ENCODE measurements around the gene FOXP1. TPM values are rescaled to one million over a fixed set of nuclear protein-coding genes. Genes with fewer than 3 reads are reported as not detected.

The FOXP1 gene
- total and polyA plus RNA-seq, 9 donors = 17.6 to 28.2 (median 20.5) TPM

DNA sequence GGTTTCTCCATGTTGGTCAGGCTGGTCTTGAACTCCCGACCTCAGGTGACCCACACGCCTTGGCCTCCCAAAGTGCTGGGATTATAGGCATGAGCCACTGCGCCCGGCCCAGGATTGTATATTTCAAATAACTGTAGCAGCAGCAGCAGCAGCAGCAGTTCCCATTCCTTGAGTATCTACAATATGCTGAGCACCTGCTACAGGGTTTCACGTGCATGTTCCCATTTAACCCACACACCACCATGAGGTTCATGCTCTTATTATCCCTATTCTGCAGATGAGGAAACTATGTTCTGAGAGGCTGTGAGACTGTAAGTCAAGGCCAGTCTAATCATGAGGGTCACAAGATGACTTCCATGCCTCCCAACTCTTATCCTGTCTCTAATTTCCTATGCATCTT, 30.9 kb upstream of the FOXP1 start:
- no peak for DNase-seq
- H3K4me1 ChIP-seq (ENCODE audit: control insufficient read depth, insufficient read depth, low read length) = no peaks in the 10 kb centered on the region
- WGBS (ENCODE audit: insufficient coverage) = 100% methylated on average over 4 of the region's 5 CpGs
- no peak overlapping the region for H3K27ac ChIP-seq (ENCODE audit: low read length)
- no peaks in the 10 kb centered on the region for H3K9me3 ChIP-seq (replicated peaks; ENCODE audit: control insufficient read depth, low read depth, low read length)
- H3K27me3 ChIP-seq (ENCODE audit: control insufficient read depth, insufficient read depth, low read length) = no peaks in the 10 kb centered on the region
- H3K36me3 ChIP-seq (ENCODE audit: control insufficient read depth, insufficient read depth, low read length) = no peaks in the 10 kb centered on the region
- H3K4me3 ChIP-seq (ENCODE audit: low read length) = no peak overlapping the region

- Histone ChIP-seq H3K27me3 (ENCODE audit: control insufficient read depth, insufficient read depth, low read length) (no peaks in the 10 kb centered on the region), H3K9me3 (replicated peaks; ENCODE audit: control insufficient read depth, low read depth, low read length) (no peaks in the 10 kb centered on the region), H3K4me3 (ENCODE audit: low read length) (no peak overlapping the region), H3K27ac (ENCODE audit: low read length) (no peak overlapping the region), H3K4me1 (ENCODE audit: control insufficient read depth, insufficient read depth, low read length) (no peaks in the 10 kb centered on the region), H3K36me3 (ENCODE audit: control insufficient read depth, insufficient read depth, low read length) (no peaks in the 10 kb centered on the region)
- 60% methylated on average over 1 of the region's 3 CpGs for WGBS (ENCODE audit: insufficient coverage)
- DNase-seq = no peak
Observed at GRCh38 chr3:71611099-71611498, 27.6 kb upstream of the FOXP1 start.

DNA sequence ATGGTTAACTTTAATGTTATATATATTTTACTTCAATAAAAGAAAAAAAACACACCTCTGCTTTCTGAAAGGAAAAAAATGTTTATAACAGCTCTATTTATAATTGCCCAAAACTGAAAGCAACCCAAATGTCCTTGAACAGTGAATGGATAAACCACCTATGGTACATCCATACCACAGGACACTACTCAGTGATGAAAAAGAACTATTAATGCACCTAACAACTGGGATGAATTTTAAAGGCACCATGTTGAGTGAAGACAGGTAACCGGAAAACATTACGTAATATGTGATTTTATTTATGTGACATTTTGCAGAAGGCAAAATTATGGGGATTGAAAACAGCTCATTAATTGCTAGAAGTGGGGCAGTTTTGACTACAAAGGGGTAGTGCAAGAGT, 23.8 kb upstream of the FOXP1 start:
- H3K27me3 ChIP-seq (ENCODE audit: control insufficient read depth, insufficient read depth, low read length) = no peaks in the 10 kb centered on the region
- WGBS (ENCODE audit: insufficient coverage) = no CpG with 5 or more reads among the region's 2 CpGs

GRCh38 chr3:71606582-71606981, 23.1 kb upstream of the FOXP1 start:
- Histone ChIP-seq H3K9me3 (replicated peaks; ENCODE audit: control insufficient read depth, low read depth, low read length) (no peaks in the 10 kb centered on the region), H3K4me3 (ENCODE audit: low read length) (no peak overlapping the region), H3K36me3 (ENCODE audit: control insufficient read depth, insufficient read depth, low read length) (no peaks in the 10 kb centered on the region), H3K27ac (ENCODE audit: low read length) (no peak overlapping the region), H3K4me1 (ENCODE audit: control insufficient read depth, insufficient read depth, low read length) (no peaks in the 10 kb centered on the region), H3K27me3 (ENCODE audit: control insufficient read depth, insufficient read depth, low read length) (no peaks in the 10 kb centered on the region)
- no CpG with 5 or more reads among the region's 5 CpGs for WGBS (ENCODE audit: insufficient coverage)
- no peak for DNase-seq

More for the DNA sequence above, 23.8 kb upstream of the FOXP1 start:
- no peak overlapping the region for H3K27ac ChIP-seq (ENCODE audit: low read length)
- no peaks in the 10 kb centered on the region for H3K4me1 ChIP-seq (ENCODE audit: control insufficient read depth, insufficient read depth, low read length)
- no peak overlapping the region for H3K4me3 ChIP-seq (ENCODE audit: low read length)
- H3K9me3 ChIP-seq (replicated peaks; ENCODE audit: control insufficient read depth, low read depth, low read length) = no peaks in the 10 kb centered on the region
- no peaks in the 10 kb centered on the region for H3K36me3 ChIP-seq (ENCODE audit: control insufficient read depth, insufficient read depth, low read length)
- no peak for DNase-seq

GRCh38 chr3:71602256-71602655, 18.7 kb upstream of the FOXP1 start:
- DNase-seq = no peak
- Histone ChIP-seq H3K27me3 (ENCODE audit: control insufficient read depth, insufficient read depth, low read length) (no peaks in the 10 kb centered on the region), H3K36me3 (ENCODE audit: control insufficient read depth, insufficient read depth, low read length) (no peaks in the 10 kb centered on the region), H3K4me3 (ENCODE audit: low read length) (no peak overlapping the region), H3K4me1 (ENCODE audit: control insufficient read depth, insufficient read depth, low read length) (no peaks in the 10 kb centered on the region), H3K9me3 (replicated peaks; ENCODE audit: control insufficient read depth, low read depth, low read length) (no peaks in the 10 kb centered on the region), H3K27ac (ENCODE audit: low read length) (no peak overlapping the region)
- 50% methylated on average over 1 of the region's 2 CpGs for WGBS (ENCODE audit: insufficient coverage)

GRCh38 chr3:71601811-71602210, 18.3 kb upstream of the FOXP1 start:
- no peak for DNase-seq

DNA sequence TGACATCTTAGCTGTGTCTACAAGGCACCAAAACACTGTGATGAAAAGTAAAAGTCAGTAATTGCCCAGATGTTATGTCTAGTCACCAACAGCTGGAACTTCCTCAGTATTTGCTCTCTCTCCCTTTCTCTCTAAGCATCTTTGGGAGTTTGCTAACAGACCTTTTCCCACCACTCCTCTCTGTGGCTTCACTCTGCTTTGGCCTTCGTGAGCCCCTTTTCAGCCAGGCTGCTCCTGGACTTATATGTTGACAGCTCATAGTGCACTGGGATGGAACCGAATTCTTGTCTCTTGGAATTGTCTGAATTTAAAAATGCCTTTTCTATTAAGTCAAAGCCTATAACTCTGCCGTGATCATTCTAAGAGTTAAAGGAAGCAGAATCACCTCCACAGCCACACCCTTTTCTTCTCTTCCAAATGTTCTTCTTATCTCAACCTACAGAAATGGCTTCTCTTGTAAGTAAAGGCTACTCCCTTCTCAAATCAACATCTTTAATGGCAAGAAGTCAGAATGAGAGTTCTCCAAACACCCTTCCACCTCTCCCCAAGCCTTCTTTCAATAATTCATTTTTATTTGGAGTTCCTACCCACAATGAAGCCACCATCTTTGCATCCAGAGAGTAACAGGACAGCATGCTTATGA, 17.2 kb upstream of the FOXP1 start:
- H3K36me3 ChIP-seq (ENCODE audit: control insufficient read depth, insufficient read depth, low read length) = no peaks in the 10 kb centered on the region
- H3K9me3 ChIP-seq (replicated peaks; ENCODE audit: control insufficient read depth, low read depth, low read length) = no peaks in the 10 kb centered on the region
- no peaks in the 10 kb centered on the region for H3K4me1 ChIP-seq (ENCODE audit: control insufficient read depth, insufficient read depth, low read length)
- 30% methylated on average over 1 of the region's 3 CpGs for WGBS (ENCODE audit: insufficient coverage)
- peak overlapping the region; percentile 25 for H3K27ac ChIP-seq (ENCODE audit: low read length)
- H3K27me3 ChIP-seq (ENCODE audit: control insufficient read depth, insufficient read depth, low read length) = no peaks in the 10 kb centered on the region
- H3K4me3 ChIP-seq (ENCODE audit: low read length) = no peak overlapping the region
- DNase-seq = peak; percentile 82

More at GRCh38 chr3:71601811-71602210, 18.3 kb upstream of the FOXP1 start:
- H3K27me3 ChIP-seq (ENCODE audit: control insufficient read depth, insufficient read depth, low read length) = no peaks in the 10 kb centered on the region
- H3K4me1 ChIP-seq (ENCODE audit: control insufficient read depth, insufficient read depth, low read length) = no peaks in the 10 kb centered on the region
- WGBS (ENCODE audit: insufficient coverage) = 80% methylated on average over 1 of the region's 5 CpGs
- H3K9me3 ChIP-seq (replicated peaks; ENCODE audit: control insufficient read depth, low read depth, low read length) = no peaks in the 10 kb centered on the region
- H3K4me3 ChIP-seq (ENCODE audit: low read length) = no peak overlapping the region
- no peak overlapping the region for H3K27ac ChIP-seq (ENCODE audit: low read length)
- no peaks in the 10 kb centered on the region for H3K36me3 ChIP-seq (ENCODE audit: control insufficient read depth, insufficient read depth, low read length)

DNA sequence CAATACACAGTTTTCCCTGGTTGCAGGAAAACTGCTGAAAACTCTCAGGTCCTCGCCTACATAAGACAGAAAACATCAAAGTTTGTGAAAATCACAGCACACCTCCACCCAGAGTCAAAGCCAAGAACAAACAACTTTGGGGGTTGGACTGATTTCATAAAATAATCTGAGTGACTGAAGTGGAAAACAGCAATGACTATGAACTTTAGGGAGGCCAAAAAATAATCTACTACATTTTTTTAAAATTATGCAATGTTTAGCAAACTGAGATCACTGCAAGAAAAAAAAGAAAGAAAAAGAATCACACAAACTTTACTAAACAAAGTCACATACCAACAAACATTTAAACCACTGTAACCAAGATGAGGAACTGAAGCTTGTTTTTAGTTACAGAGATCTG, 15.9 kb upstream of the FOXP1 start:
- no peak overlapping the region for H3K4me3 ChIP-seq (ENCODE audit: low read length)
- no peaks in the 10 kb centered on the region for H3K36me3 ChIP-seq (ENCODE audit: control insufficient read depth, insufficient read depth, low read length)
- H3K27me3 ChIP-seq (ENCODE audit: control insufficient read depth, insufficient read depth, low read length) = no peaks in the 10 kb centered on the region
- WGBS (ENCODE audit: insufficient coverage) = no CpG with 5 or more reads among the region's 1 CpG
- DNase-seq = peak; percentile 58
- peak overlapping the region; percentile 35 for H3K27ac ChIP-seq (ENCODE audit: low read length)
- H3K9me3 ChIP-seq (replicated peaks; ENCODE audit: control insufficient read depth, low read depth, low read length) = no peaks in the 10 kb centered on the region
- no peaks in the 10 kb centered on the region for H3K4me1 ChIP-seq (ENCODE audit: control insufficient read depth, insufficient read depth, low read length)

DNA sequence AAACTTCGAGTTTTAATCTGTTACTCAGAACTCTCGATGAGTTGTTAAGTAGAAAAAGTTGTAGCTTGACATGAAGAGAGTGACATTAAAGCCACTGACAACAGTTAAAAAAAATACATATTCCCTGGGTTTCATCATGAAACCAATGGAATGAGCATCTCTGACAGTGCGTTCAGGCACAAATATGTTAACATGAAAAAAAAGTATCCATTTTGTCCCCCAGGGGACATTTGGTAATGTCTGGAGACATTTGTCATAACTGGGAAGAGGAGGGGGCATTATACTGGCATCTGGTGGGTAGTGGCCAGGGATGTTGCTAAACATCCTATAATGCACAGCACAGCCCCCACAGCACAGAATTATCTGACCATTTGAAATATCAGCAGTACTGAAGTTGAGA, 14.8 kb upstream of the FOXP1 start:
- DNase-seq = no peak
- no peak overlapping the region for H3K4me3 ChIP-seq (ENCODE audit: low read length)
- no peaks in the 10 kb centered on the region for H3K36me3 ChIP-seq (ENCODE audit: control insufficient read depth, insufficient read depth, low read length)
- WGBS (ENCODE audit: insufficient coverage) = no CpG with 5 or more reads among the region's 3 CpGs
- no peaks in the 10 kb centered on the region for H3K4me1 ChIP-seq (ENCODE audit: control insufficient read depth, insufficient read depth, low read length)
- H3K27ac ChIP-seq (ENCODE audit: low read length) = no peak overlapping the region
- H3K9me3 ChIP-seq (replicated peaks; ENCODE audit: control insufficient read depth, low read depth, low read length) = no peaks in the 10 kb centered on the region
- no peaks in the 10 kb centered on the region for H3K27me3 ChIP-seq (ENCODE audit: control insufficient read depth, insufficient read depth, low read length)

- Histone ChIP-seq H3K4me1 (ENCODE audit: control insufficient read depth, insufficient read depth, low read length) (no peaks in the 10 kb centered on the region), H3K9me3 (replicated peaks; ENCODE audit: control insufficient read depth, low read depth, low read length) (no peaks in the 10 kb centered on the region), H3K27me3 (ENCODE audit: control insufficient read depth, insufficient read depth, low read length) (no peaks in the 10 kb centered on the region), H3K27ac (ENCODE audit: low read length) (no peak overlapping the region), H3K36me3 (ENCODE audit: control insufficient read depth, insufficient read depth, low read length) (no peaks in the 10 kb centered on the region), H3K4me3 (ENCODE audit: low read length) (no peak overlapping the region)
- DNase-seq = no peak
- WGBS (ENCODE audit: insufficient coverage) = no CpG with 5 or more reads among the region's 1 CpG
Observed at GRCh38 chr3:71597286-71597685, 13.8 kb upstream of the FOXP1 start.

GRCh38 chr3:71593106-71593505, 9.6 kb upstream of the FOXP1 start:
- no peak for DNase-seq
- H3K27ac ChIP-seq (ENCODE audit: low read length) = no peak overlapping the region
- 81% methylated on average over 3 of the region's 3 CpGs for WGBS (ENCODE audit: insufficient coverage)
- no peaks in the 10 kb centered on the region for H3K4me1 ChIP-seq (ENCODE audit: control insufficient read depth, insufficient read depth, low read length)
- no peaks in the 10 kb centered on the region for H3K9me3 ChIP-seq (replicated peaks; ENCODE audit: control insufficient read depth, low read depth, low read length)
- H3K36me3 ChIP-seq (ENCODE audit: control insufficient read depth, insufficient read depth, low read length) = no peaks in the 10 kb centered on the region
- H3K27me3 ChIP-seq (ENCODE audit: control insufficient read depth, insufficient read depth, low read length) = no peaks in the 10 kb centered on the region
- no peak overlapping the region for H3K4me3 ChIP-seq (ENCODE audit: low read length)
